ENCODE measurements around the gene LRCH3.

LRCH3 gene

DNA sequence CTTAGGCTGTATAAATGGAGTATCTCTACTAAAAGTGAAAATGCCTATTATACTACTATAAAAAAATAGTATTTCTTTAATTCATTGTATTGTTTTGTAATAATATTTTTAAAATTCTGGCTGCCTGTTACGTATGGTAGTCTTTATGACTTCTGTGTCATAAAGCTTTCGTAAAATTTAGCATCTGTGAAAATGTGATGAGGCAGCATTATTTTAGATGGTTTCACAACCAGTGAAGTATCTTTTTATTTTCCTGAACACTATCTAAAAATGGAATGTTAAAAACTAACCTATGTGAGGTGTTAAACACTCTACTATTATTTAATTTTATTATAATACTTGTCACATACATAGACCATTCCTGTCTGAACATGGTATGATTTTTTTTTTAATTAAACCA lies 46.2 kb downstream of the LRCH3 start:
- TF ChIP-seq, protein P1, sequence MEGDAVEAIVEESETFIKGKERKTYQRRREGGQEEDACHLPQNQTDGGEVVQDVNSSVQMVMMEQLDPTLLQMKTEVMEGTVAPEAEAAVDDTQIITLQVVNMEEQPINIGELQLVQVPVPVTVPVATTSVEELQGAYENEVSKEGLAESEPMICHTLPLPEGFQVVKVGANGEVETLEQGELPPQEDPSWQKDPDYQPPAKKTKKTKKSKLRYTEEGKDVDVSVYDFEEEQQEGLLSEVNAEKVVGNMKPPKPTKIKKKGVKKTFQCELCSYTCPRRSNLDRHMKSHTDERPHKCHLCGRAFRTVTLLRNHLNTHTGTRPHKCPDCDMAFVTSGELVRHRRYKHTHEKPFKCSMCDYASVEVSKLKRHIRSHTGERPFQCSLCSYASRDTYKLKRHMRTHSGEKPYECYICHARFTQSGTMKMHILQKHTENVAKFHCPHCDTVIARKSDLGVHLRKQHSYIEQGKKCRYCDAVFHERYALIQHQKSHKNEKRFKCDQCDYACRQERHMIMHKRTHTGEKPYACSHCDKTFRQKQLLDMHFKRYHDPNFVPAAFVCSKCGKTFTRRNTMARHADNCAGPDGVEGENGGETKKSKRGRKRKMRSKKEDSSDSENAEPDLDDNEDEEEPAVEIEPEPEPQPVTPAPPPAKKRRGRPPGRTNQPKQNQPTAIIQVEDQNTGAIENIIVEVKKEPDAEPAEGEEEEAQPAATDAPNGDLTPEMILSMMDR (IDR thresholded peaks at IDR 0.05): no peak

DNA sequence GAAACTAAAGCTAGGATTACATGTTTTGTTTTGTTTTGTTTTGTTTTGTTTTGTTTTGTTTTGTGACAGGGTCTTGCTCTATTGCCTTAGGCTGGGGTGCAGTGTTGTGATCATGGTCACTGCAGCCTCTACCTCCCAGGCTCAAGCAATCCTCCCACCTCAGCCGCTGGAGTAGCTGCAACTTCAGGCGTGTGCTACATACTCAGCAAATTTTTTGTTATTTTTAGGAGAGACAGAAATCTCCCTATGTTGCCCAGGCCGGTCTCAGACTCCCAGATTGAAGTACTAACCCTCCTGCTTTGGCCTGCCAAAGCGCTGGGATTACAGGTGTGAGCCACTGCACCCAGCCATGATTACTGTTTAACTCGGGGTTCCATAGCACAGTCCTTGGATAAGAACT lies 50.7 kb downstream of the LRCH3 start:
- TF ChIP-seq, protein P1 (IDR thresholded peaks at IDR 0.05): no peak

DNA sequence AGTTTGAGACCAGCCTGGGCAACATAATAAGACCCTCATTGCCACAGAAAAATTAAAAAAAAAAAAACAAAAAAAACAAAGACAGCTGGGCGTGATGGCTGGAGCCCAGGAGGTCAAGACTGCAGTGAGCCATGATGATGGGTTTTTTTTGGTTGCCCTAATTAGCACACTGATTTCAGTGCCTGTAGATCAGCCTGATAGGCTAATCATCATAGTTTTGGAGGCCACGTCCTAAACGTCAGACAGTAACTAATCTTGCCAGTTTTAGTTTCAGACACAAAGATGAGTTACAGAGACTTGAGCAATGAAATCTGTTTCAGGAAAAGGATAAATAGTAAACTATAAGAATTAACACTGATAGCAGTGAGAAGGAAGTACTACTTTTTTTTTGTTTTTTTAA lies 55.4 kb downstream of the LRCH3 start:
- TF ChIP-seq, protein P1 (IDR thresholded peaks at IDR 0.05): no peak

DNA sequence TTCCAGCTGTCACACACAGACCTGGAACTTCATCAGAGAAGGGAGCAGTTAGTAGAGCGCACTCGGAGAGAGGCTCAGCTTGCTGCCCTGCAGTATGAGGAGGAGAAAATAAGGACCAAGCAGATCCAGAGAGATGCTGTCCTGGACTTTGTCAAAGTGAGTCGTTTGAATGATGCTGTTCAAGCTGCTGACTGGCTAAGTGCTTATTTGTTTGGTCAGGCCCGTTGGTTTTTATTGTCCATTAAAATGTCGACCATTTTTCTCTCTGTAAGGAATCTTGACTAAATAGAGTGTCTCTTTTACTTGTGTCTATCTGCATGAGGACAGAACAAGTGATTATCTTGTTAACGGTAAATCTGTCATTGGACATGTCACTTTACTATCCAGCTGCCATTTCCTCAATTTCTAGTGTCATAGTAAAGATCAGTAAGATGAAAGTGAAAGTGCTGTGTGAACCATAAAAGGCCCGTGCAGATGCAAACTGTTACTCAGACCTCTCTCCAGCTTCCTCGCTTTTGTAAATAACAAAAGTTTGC lies 56.9 kb downstream of the LRCH3 start:
- TF ChIP-seq, protein P1 (IDR thresholded peaks at IDR 0.05): no peak

DNA sequence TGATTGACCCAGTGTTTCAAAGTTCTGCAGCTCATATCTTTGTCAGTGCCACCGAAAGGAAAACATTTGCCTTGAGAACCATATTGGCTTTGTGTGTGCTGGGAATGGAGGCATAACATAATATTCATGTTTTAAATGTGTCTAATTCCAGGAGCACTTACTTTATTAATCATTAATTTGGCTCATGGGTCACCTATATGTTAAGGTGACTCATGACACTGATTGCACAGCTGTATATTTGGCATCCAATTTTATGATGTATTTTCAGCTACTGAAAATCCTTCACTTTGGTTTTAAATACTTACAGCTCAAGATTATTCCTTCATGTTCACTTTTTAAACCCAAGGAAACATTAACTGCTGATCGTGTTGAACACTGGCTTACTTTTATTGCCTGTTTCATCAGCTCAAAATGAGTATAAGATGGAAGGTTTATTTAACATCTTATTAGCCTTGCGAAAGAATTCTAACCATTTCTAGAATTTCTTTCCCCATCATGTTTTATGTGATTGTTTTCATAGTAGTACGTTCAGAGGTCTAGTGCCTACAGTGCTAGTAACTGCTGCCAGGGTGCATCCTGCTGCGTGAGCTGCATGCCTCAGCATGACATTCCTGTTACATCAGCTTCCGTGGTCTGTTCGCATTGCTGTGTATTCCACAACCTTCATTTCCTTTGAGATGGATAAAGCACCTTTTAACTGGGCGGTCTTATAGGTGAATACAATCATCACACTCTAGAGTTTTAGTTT lies 63.7 kb downstream of the LRCH3 start:
- TF ChIP-seq, protein P1 (IDR thresholded peaks at IDR 0.05): no peak

DNA sequence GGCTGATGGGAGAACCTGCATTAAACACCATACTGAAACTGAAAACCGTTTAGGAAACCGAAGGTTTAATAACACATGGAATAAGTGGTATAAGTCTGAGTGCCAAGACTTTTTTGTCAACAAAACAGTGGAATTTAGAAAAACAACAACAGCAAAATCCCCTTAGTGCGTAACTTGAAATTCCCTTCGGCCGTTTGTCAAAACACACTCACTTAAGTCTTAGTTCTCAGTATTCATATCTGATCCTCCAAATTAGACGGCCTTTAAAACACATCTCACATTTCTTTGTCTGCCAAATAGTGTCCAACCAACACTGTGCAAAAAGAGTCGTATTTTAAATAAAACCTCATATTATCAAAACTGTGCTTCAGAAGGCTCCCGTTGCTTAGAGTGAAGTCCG lies 64.5 kb downstream of the LRCH3 start:
- TF ChIP-seq, protein P1 (IDR thresholded peaks at IDR 0.05): no peak

DNA sequence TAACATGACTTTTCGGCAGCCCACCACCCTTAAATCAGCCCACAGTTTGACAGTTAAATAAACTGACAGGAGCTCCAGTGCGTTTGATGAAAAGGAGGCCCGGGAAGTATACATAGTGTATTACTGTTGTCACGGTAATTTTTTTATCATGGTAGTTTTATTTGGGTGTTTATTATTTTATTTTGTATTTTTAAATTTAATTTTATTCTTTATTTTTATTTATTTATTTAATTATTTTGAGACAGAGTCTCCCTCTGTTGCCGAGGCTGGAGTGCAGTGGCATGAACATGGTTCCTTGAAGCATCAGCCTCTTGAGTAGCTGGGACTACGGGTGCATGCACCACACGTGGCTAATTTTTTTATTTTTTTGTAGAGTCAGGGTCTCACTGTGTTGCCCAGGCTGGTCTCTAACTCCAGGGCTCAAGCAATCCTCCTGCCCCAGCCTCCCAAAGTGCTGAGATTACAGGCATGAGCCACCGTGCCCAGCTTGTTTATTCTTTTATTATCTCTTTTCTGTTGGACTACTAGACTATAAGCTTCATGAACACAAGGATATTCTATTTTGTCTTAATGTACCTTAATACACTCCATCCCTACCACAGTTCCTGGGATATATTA lies 65.3 kb downstream of the LRCH3 start:
- TF ChIP-seq, protein P1 (IDR thresholded peaks at IDR 0.05): no peak

Data from LNCAP (cell line).